Measurements from ENCODE around the gene ANAPC10.

- no peak for TF ChIP-seq CTCF (IDR thresholded peaks at IDR 0.05 in 4 of 5, conservative IDR thresholded peaks at IDR 0.05 in 1 of 5)
- no peak for TF ChIP-seq POLR2A (IDR thresholded peaks at IDR 0.05)
Observed at GRCh38 chr4:145047151-145047550, 50.8 kb downstream of the ANAPC10 start.
